NCI-H345 (cell line): ENCODE data around the gene CD300A.

ENCODE experiments used
- DNase-seq: peaks from one replicate; lab custom pipeline; 2025; lab: John Stamatoyannopoulos, UW

CD300A gene

DNA sequence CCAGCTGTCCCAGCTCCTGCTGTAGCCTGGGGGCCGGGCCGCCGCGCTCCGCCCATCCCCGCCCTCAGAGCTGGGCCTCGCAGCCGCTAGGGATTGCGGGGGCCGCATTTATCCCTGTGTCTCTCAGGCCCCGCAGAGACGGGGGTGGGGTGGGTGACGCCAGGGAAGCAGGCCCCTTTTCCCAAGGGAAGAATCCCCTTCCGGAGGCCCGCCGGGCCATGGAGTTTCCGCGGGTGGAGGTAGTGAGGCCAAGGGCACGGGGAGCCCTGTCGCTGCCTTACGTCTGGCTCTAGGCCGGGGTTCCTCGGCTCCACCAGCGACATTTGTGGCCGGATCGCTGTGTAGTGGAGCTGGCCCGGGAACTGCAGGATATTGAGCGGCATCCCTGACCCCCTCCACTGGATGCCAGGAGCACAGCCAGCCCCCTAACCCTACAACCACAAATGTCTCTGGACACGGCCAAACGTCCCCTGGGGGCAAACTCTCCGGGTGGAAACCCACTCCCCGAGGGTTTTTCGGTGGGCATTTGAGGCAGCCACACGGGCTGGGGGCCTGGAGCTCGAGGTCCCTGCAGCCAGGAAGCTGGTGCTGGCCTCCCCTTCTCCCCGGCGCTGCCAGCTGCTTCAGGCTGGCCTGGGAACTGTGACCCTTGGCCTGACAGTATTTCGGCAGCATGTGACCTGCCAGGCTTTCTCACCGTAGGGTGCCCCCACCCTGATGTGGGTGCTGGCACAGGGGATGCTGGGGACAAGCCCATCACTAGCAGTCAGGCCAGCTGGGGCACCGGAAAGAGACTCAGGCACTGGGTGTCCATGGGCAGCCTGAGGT, 12.0 kb upstream of the CD300A start:
- DNase-seq: peak; percentile 92

DNA sequence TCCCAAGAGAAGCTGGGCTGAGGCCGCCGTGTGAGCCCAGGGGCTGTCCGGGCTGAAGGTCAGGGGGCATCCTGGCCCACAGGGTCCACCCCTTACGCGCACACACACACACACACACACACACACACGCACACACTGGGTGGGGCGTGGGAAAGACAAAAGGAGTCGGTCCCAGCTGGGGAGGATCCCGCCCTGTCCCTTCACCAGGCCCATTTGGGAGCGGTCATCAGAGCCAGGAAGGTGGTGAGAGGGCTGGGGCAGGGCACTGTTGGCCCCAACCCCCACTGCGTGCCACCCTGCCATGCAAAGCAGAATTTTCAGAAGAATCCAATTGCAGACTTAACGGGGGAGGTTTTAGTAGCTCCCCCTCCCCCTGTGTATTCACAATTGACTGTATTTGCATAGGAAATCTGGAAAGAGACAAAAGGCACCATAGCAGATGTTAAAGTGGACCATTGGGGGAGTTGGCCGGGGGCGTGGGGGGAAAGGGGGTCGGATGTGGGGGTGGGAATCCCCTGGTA, 11.3 kb upstream of the CD300A start:
- DNase-seq: no peak

DNA sequence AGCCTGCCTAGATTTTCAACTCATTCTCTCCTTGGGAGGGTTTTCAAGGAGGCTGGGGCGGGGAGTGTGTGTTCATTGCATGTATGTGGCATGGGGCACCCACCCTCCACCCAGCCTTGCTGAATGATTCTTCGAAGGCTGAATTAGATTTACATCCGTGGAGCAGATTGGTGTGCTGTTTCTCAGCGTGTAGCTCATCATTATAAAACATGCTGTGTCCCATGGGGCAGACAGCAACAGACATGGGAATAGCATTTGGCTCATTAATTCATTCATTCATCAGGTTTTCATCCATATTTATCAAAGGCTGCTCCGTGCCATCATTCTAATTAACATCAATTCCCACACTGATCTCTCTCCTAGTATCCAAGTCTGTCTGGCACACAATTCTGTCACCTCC, 10.6 kb upstream of the CD300A start:
- no peak for DNase-seq

DNA sequence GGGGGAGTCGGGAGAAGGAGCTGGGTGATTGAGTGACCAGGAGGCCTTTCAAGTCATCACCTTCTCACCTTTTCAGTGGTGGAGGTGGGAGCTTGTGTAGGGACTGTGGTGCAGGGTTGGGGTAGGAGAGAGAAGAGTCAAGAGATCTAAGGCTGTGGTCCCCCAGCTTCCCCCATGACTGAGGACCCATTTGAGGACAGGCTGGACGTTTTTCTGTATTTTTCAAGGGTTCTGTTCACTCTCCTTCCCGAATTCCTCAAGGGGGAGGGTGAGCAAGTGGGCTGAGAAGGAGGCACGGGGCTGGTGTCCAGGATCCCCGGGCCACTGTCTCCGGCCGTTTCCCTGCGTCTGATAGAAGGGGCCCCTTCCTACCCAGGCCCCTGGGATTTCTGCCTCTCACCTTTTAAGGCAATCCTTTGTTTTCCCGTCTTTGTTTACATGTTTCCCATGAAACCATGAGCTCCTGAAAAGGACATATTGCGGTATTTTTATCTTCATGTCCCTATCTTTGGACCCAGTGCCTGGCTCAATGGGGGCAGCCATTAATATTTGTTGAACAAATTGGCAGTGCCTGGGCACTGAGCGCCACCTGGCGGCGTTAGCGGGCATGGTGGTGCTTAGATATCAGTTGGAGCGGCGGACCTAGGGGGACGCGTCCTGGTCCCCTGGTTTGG, 9.2 kb upstream of the CD300A start:
- peak; percentile 76 for DNase-seq

DNA sequence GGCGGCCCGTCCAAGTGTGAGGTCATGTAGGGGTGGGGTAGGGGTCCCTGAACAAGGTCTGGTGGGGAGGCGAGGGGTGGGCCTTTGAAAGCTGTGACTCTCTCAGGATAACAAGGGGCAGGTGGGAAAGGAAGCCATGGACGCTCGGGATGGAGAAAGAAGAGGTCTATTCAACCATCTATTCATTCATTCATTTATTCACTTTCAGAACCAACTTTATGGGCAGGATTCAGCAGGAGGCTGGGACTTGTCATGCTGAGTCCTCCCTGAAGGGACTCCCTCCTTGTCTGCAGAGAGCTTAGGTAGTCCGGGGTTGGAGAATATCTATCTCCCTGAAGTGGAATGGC, 8.6 kb upstream of the CD300A start:
- DNase-seq: no peak

DNA sequence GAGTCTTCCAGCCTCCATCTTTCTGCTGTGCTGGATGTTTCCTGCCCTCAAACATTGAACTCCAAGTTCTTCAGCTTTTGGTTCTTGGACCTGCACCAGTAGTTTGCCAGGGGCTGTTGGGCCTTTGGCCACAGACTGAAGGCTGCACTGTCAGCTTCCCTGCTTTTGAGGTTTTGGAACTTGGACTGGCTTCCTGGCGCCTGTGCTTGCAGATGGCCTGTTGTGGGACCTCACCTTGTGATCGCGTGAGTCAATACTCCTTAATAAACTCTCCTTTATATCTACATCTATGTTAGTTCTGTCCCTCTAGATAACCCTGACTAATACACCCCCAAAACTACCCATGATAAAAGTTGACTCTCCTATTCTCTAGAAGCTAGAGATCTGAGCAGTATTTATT, 7.6 kb upstream of the CD300A start:
- DNase-seq: no peak

DNA sequence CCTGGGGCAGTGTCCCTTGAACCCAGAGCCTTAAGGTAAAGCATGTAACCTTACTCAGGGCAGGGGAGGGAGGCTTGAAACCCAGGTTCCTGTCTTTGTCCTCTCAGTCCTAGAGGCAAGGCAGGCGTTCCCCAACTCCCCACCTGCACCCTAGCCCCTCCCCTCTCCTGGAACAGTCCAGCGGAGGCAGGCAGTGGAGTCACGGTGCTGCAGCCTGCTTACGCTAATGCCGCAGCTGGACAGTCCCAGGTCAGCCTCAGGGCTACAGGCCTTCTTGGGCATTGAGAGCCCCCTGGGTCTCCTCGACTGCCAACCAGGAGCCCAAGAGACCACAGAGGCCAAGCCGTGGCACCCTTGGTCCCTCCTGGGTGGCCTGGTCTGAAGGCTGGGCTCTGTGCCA, 6.8 kb upstream of the CD300A start:
- no peak for DNase-seq

DNA sequence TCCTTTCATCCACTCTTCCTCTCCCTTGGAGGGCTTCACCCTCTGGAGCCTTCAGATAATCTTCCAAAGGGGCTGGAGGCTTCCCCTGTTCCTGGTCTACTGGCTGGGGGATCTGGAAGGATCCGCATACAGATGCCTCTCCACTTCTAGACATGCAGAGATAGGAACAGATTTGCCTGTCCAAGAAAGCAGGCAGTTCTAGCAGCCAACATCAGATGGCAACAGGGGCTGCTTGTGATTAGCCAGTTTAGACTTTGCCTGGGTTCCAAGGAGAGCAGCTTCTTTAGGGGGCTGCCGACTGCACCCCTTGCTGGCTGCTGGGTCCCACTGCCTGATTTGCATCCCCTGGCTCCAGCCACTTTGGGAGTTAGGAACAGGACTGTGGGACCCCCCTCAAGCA, 6.2 kb upstream of the CD300A start:
- DNase-seq: no peak

DNA sequence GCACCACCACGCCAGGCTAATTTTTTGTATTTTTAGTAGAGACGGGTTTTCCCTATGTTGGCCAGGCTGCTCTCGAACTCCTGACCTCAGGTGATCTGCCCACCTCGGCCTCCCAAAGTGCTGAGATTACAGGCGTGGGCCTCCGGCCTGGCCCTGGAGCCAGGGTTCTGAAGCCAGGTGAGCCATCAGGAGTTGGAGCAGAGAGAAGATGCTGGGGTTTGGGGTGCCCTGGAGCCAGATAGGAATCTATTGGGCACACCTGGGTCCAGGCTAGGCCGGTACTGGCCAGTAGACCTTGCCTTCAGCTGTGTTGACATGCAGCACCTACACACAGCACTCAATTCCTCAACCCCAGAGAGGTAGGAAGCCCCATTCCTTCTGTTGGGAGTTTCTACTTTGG, 5.4 kb upstream of the CD300A start:
- no peak for DNase-seq

DNA sequence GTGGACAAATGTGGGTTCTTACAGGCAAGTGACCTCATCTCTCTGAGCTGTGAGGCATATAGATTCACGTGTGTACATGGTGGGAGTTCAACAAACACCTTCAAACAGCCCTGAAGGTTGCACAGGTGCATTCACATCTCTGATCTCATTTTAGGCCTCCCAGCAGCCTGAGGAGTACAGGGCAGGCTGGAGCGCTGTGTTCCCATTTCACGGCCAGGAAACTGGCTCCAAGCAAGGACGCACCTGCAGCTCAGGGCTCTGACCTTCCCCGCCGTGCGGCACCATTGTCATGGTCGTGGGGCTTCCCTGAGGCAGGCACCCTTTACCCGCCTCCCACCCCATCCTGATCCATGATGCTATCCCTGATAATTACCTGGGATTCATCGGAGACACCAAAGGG, 4.8 kb upstream of the CD300A start:
- DNase-seq: no peak

DNA sequence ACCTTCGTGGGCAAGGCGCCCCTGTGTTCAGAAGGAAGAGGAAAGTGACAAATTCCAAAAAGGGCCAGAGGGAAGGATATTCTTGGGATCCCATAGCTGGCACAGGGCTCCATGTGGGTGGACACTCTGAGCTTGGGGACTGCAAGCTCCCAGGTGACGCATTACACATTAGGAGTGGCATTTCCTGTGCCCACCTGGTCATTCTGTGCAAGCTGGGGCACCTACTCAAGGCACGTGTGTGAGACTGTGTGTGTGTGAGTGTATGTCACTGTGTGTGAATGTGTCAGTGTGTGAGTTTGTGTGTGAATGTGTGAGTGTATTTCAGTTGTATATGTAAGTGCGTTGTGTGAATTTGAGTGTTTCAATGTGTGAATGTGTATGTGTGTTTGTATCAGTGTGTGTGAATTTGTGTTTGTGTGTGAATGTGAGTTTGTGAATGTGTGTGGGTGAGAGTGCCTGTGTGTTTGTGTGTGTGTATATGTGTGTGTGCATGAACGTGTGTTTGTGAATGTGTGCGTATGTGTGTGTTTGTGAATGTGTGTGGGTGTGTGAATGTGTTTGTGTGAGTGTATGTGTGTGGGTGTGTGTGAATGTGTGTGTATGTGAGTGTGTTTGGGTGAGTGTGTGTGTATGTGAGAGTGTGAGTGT, 1.6 kb upstream of the CD300A start:
- no peak for DNase-seq

DNA sequence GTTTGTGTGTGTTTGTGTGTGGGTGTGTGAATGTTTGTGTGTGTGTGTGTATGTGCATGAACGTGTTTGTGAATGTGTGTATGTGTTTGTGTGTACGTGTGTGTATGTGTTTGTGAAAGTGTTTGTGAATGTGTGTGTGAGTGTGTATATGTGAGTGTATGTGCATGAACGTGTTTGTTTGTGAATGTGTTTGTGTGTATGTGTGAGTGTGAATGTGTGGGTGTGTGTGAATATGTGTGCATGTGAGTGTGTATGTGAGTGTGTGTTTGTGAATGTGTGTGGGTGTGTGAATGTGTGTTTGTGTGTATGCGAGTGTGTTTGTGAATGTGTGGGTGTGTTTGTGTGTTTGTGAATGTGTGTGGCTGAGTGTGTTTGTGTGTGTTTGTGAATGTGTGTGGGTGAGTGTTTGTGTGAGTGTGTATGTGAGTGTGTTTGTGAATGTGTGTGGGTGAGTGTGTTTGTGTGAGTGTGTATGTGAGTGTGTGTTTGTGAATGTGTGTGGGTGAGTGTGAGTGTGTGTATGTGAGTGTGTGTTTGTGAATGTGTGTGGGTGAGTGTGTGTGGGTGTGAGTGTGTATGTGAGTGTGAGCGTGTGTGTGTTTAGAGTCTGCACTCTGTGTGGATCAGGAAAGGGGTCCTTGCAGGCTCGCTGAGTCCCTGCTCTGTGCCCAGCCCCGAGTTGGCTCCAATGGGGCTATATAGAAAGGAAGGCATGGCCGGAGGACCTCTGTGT, 890 bp upstream of the CD300A start:
- DNase-seq: no peak

DNA sequence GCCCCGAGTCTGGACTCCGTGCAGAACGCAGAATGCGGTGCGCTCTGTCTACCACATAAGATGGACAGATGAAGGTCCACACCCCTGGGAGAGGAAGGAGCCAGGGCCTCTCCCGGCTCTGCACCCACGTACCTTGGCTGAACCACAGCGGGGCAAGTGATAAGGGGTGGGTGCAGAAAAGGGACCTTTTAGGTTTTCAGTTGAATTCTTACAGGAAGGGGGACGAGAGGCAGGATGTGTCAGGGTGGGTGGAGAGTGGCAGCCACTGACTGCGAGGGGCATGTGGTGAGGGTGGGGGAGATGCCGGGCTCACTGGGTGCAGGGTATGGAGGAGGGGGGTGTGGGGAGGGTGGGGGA, 372 bp downstream of the CD300A start:
- DNase-seq: no peak

DNA sequence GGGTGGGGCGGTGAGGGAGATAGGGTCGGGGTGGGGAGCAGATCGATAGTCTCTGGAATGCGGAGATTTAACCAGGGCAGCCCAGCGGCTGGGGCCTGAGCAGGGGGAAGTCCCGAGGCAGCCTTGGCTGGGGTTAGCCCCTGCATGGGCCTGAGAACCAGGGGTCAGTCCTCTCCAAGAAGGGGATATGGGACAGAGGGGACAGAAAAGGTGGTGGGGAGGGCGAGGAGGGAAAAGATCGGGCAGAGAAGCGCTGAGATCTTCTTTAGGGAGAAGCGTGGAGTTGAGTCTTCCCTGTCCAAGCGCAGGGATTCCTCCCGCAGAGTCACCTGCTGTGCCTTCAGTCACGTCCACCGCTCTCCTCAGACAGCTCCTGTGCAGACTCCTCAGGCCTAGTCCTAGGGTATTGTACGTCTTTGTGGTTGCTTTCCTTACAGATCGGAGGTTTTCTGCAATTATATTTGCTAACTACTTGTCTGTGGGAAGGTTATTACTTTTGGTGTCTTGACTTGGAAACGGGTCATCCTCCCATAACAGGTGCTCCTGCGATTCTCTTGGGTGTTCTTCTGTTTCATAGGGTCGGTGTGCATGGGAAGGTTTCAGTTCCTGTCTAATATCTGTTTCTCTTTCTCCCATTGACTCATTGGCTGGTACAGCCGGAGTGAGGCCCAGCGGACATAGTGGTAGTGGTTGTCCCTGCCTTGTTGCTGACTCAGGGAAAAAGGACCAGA, 952 bp downstream of the CD300A start:
- DNase-seq: no peak

DNA sequence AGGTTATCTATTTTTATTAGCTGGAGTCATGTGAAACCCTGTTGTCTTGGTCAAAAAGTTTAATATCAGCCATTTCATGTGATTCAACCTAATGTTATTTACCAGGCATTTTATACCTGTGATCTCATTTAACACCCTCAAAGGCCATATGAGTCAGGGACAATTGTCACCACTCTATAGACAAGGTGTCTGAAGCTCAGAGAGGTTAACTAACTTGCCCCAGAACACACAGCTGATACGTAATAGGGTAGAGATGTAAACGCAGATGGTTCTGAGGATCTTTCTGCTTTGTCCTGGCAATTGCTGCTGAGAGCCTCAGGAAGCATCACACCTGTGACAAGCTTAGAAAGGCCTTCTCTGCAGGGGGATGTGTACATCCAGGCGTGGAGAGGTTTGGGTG, 4.9 kb downstream of the CD300A start:
- DNase-seq: no peak

DNA sequence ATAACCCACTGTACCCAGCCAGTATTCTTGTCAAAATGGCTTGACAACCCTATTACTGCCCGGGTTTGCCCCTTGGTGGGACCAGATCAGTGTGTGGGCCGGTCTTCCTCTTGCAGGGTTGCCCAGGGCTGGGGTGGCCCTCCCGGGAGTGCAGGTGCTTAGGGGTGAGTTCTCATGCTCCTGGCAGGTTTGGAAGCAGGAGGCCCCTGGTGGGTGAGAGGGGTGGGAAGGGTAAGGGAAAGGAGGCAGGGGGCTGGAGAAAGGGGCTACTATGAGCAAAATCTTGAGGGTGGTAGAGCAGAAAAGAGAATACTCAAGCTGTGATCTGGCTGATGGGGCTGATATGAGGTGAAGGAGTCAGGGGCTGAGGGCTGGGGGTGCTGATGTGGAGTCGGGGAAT, 6.5 kb downstream of the CD300A start:
- DNase-seq: no peak

DNA sequence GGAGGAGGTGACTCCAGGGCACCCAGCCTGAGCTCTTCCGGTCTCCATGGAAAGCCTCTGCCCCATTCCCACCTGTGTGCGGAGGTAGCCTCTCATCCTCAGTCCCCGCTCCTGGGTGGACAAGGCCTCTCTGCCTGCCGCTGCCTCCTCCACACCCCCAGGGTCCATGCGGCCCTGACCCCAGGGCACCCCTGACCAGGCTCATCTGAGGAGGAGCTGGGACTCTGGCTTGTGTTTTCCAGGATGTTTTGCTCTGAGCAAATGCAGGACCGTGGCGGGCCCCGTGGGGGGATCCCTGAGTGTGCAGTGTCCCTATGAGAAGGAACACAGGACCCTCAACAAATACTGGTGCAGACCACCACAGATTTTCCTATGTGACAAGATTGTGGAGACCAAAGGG, 6.9 kb downstream of the CD300A start:
- DNase-seq: no peak

DNA sequence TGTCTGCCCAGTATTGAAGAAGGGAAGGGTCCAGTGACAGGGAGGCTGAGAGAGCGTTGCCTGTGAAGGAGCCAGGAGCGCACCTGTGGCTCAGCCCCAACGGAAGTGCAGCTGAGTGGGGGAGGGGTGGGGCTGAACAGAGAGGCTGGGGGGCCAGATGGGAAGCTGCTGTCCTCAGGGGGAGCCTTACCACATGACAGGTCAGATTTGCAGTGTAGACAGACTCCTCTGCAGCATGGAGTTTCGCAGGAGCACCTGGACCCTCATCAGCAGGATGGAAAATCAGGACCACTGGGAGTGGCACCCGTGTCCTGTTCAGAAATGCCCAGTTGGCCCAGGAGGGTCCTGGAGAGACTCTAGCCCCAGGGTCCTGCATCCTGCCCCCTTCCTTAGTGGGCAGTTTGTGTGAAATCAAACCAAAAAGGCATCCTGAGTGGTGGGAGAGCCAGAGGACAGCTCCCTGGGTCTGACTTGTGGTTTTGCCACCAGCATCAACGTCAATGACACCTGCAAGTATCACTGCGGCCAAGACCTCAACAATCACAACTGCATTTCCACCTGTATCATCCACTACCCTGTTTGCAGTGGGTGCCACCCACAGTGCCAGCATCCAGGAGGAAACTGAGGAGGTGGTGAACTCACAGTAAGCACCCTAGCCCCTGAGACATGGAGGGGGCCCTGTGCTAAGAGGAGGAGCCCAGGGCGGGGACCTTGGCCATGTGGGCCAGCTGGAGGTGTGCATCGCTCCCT, 7.8 kb downstream of the CD300A start:
- DNase-seq: no peak

DNA sequence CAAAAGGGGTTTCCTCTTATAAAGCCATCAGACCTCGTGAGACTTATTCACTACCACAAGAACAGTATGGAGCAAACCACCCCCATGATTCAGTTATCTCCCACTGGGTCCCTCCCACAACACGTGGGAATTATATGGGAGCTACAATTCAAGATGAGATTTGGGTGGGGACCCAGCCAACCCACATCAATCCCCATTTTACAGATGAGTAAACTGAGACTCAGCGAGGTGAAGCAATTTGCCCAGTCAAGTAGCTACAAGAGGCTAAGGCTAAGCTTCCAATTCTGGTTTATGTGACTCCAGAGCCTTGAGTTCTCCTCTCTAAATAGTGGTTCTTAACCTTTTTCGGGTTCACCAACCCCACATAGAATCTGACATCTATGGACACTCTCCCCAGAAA, 8.8 kb downstream of the CD300A start:
- DNase-seq: no peak

DNA sequence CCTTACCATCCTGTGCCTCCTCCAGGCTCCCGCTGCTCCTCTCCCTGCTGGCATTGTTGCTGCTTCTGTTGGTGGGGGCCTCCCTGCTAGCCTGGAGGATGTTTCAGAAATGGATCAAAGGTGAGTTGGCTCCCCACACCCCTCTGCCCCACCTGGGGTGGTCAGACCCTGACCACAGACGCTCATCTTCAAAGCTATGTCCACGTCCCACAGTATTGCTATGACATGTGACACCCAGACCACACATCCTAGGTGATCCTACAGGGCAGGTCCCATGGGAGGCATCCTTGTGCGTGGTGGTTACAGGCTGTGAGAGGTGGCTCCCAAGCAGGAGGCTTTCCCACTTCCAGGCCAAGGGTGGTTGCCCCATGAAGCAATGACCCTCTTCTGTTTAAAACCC, 11.0 kb downstream of the CD300A start:
- DNase-seq: no peak

DNA sequence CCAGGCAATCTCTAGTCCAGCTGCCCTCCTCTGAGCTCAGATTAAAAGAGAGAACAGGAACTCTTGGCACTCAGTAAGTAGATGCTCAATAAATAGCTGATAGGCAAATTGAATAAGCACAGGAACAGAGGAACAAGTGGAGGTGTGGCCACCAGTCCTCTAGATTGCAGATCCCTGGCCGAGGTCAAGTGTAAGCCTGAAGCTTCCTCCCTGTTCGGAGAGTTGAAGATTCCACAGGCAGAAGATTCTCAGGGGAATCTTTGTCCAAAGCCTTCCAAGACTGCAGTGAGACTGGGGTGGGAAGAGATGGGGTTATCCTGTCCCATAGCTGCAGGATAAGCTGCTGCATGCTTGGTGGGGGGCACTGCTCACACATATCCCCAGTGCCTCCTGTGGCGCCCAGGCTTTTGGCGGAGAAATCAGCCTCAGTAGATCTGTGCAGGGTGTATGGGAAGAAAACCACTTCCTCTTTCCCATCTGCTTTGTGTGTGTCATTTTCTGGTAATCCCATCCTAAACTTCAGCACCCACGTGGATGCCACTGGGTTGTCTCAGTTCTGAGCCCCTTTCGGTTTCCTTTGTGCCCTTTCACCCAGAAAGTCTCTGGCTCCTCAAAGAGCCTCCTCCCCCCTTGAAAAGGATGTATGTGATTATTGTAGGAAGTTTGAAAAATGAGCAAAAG, 12.1 kb downstream of the CD300A start:
- DNase-seq: no peak
